Measurements from ENCODE around the gene ATXN7L1.

Gene ATXN7L1

GRCh38 chr7:105830405-105831301 is 45.7 kb downstream of the ATXN7L1 start:
- no peak for TF ChIP-seq YY1 (IDR thresholded peaks at IDR 0.05; ENCODE audit: low read depth)
- TF ChIP-seq NFIC (IDR thresholded peaks at IDR 0.05) = no peak
- no peak for TF ChIP-seq TAF1 (IDR thresholded peaks at IDR 0.05; ENCODE audit: low read depth)
- TF ChIP-seq ZBTB7A (IDR thresholded peaks at IDR 0.05; ENCODE audit: low read depth) = no peak
- TF ChIP-seq, protein P1, sequence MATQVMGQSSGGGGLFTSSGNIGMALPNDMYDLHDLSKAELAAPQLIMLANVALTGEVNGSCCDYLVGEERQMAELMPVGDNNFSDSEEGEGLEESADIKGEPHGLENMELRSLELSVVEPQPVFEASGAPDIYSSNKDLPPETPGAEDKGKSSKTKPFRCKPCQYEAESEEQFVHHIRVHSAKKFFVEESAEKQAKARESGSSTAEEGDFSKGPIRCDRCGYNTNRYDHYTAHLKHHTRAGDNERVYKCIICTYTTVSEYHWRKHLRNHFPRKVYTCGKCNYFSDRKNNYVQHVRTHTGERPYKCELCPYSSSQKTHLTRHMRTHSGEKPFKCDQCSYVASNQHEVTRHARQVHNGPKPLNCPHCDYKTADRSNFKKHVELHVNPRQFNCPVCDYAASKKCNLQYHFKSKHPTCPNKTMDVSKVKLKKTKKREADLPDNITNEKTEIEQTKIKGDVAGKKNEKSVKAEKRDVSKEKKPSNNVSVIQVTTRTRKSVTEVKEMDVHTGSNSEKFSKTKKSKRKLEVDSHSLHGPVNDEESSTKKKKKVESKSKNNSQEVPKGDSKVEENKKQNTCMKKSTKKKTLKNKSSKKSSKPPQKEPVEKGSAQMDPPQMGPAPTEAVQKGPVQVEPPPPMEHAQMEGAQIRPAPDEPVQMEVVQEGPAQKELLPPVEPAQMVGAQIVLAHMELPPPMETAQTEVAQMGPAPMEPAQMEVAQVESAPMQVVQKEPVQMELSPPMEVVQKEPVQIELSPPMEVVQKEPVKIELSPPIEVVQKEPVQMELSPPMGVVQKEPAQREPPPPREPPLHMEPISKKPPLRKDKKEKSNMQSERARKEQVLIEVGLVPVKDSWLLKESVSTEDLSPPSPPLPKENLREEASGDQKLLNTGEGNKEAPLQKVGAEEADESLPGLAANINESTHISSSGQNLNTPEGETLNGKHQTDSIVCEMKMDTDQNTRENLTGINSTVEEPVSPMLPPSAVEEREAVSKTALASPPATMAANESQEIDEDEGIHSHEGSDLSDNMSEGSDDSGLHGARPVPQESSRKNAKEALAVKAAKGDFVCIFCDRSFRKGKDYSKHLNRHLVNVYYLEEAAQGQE (IDR thresholded peaks at IDR 0.05; ENCODE audit: low read depth) = no peak
- TF ChIP-seq FOXM1 (IDR thresholded peaks at IDR 0.05; ENCODE audit: borderline replicate concordance, low read depth) = no peak
- no peak for TF ChIP-seq TCF12 (IDR thresholded peaks at IDR 0.05; ENCODE audit: low read depth)
- no peak for TF ChIP-seq CREB1 (IDR thresholded peaks at IDR 0.05; ENCODE audit: low read depth)

- TF ChIP-seq TAF1 (IDR thresholded peaks at IDR 0.05; ENCODE audit: low read depth) (no peak), CREB1 (IDR thresholded peaks at IDR 0.05; ENCODE audit: low read depth) (no peak), ZBTB7A (IDR thresholded peaks at IDR 0.05; ENCODE audit: low read depth) (no peak), RAD21 (IDR thresholded peaks at IDR 0.05; ENCODE audit: low read depth) (no peak), TEAD4 (IDR thresholded peaks at IDR 0.05) (no peak), TCF12 (IDR thresholded peaks at IDR 0.05; ENCODE audit: low read depth) (no peak), CEBPB (IDR thresholded peaks at IDR 0.05) (no peak), USF1 (IDR thresholded peaks at IDR 0.05) (no peak), FOXM1 (IDR thresholded peaks at IDR 0.05; ENCODE audit: borderline replicate concordance, low read depth) (no peak), YY1 (IDR thresholded peaks at IDR 0.05; ENCODE audit: low read depth) (no peak), NFIC (IDR thresholded peaks at IDR 0.05) (no peak)
- TF ChIP-seq, protein P2, sequence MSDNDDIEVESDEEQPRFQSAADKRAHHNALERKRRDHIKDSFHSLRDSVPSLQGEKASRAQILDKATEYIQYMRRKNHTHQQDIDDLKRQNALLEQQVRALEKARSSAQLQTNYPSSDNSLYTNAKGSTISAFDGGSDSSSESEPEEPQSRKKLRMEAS (IDR thresholded peaks at IDR 0.05) = no peak
- TF ChIP-seq, protein P1 (IDR thresholded peaks at IDR 0.05; ENCODE audit: low read depth) = no peak
These were observed 46.6 kb downstream of the ATXN7L1 start for GRCh38 chr7:105829681-105830322.

DNA sequence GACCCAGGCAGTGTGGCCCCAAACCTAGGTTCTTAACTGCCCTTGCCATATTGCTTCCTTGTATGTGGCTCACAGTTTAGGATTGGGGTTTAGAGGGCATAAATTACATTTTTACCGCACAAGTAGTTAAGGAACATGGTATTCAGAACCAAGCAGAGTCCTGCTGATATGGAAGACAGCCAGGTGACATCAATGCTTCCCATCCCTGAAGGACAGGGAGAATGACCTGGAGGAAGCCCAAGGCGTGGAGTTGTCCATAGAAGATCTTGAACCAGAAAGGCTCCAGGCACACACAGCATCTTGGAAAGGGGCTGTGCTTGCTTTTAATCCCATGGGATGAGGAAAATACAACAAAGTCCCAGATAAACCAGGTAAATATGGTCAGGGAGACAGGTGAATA is 48.3 kb downstream of the ATXN7L1 start:
- TF ChIP-seq EGR1 (IDR thresholded peaks at IDR 0.05) = no peak
- TF ChIP-seq YY1 (IDR thresholded peaks at IDR 0.05; ENCODE audit: low read depth) = no peak
- no peak for TF ChIP-seq RAD21 (IDR thresholded peaks at IDR 0.05; ENCODE audit: low read depth)
- TF ChIP-seq TCF12 (IDR thresholded peaks at IDR 0.05; ENCODE audit: low read depth) = no peak
- TF ChIP-seq USF1 (IDR thresholded peaks at IDR 0.05) = no peak
- no peak for TF ChIP-seq CREB1 (IDR thresholded peaks at IDR 0.05; ENCODE audit: low read depth)
- no peak for TF ChIP-seq EP300 (IDR thresholded peaks at IDR 0.05; ENCODE audit: borderline replicate concordance)
- no peak for TF ChIP-seq TEAD4 (IDR thresholded peaks at IDR 0.05)
- no peak for TF ChIP-seq FOXM1 (IDR thresholded peaks at IDR 0.05; ENCODE audit: borderline replicate concordance, low read depth)
- no peak for TF ChIP-seq CEBPB (IDR thresholded peaks at IDR 0.05)
- no peak for TF ChIP-seq NFIC (IDR thresholded peaks at IDR 0.05)

- no peak for TF ChIP-seq EP300 (IDR thresholded peaks at IDR 0.05; ENCODE audit: borderline replicate concordance)
These were observed 49.1 kb downstream of the ATXN7L1 start for GRCh38 chr7:105827151-105827875.

DNA sequence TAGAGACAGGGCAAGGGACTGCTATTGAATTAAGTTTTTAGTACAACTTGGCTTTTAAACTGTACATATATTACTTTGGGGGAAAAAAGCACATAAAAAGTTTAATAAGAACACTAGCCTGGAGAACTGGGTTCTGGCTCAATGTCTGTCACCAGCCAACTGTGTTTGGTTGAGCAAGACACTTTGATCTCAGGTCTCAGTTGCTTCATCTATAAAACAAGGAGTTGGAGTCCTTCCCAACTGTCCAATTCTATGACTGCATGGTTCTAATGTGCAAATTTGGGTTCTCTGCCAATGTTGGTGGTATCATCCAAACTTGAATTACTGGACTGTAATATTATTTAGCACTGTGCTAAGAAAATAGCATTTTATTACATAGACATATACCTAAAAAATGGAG is 50.3 kb downstream of the ATXN7L1 start:
- TF ChIP-seq, protein P1 (IDR thresholded peaks at IDR 0.05; ENCODE audit: low read depth) = no peak
- TF ChIP-seq TAF1 (IDR thresholded peaks at IDR 0.05; ENCODE audit: low read depth) = no peak
- TF ChIP-seq TCF12 (IDR thresholded peaks at IDR 0.05; ENCODE audit: low read depth) = no peak
- TF ChIP-seq, protein P2 (IDR thresholded peaks at IDR 0.05) = no peak
- no peak for TF ChIP-seq ZBTB7A (IDR thresholded peaks at IDR 0.05; ENCODE audit: low read depth)

Data from Ishikawa (cell line).